SK-N-SH (cell line): ENCODE results near the gene PHC2. TPM values are rescaled to one million over a fixed set of nuclear protein-coding genes. Genes with fewer than 3 reads are reported as not detected.

ENCODE experiments used
- CTCF ChIA-PET: fragments of 300-600, 350-600 bp; formaldehyde crosslinking; extraction: SDS; loops from one replicate; lab custom pipeline; 2021; lab: Yijun Ruan, JAX
- POLR2A ChIA-PET: fragments of 350-600 bp; sonication (Branson Sonifier 250); formaldehyde crosslinking; extraction: SDS; loops from one replicate; lab custom pipeline; 2020; ENCODE audit warnings: antibody characterized with exemption, inconsistent platforms; lab: Yijun Ruan, JAX
- DNase-seq: peaks from one replicate; pipeline ENCODE4 v3.0.0; 2012
- H2AFZ ChIP-seq: fragments of 200-600 bp; sonication (generic); 2 replicates; pipeline ENCODE4 v1.8.1; 2016; ENCODE audit warnings: antibody characterized with exemption, mild to moderate bottlenecking, low read depth
- H3F3A ChIP-seq: fragments of 200-600 bp; sonication (generic); replicated peaks from 2 replicates; pipeline ENCODE3; 2016; ENCODE audit warnings: antibody characterized with exemption, mild to moderate bottlenecking; ENCODE audit not compliant: insufficient read depth
- H3K27ac ChIP-seq, 2 experiments: fragments of 200-500 bp in 1 of 2; fragments of 200-600 bp in 1 of 2; sonication (Bioruptor generic) in 1 of 2; sonication (generic), shearing (Covaris generic) in 1 of 2; 2 replicates each; pipeline versions ENCODE4 v1.5.1 to v1.6.1; 2014 to 2016; ENCODE audit warnings: low read depth in 2 of 2, inconsistent platforms in 1 of 2, low read length in 1 of 2, mild to moderate bottlenecking in 1 of 2, mixed read lengths in 1 of 2
- H3K27me3 ChIP-seq: fragments of 200-600 bp; sonication (generic), shearing (Covaris generic); 2 replicates; pipeline ENCODE4 v1.6.1; 2016; ENCODE audit warnings: mixed run types; ENCODE audit not compliant: insufficient read depth
- H3K36me3 ChIP-seq, 2 experiments: fragments of 200-500 bp in 1 of 2; fragments of 200-600 bp in 1 of 2; sonication (Bioruptor generic) in 1 of 2; sonication (generic) in 1 of 2; replicated peaks in 1 of 2; 2 replicates each; pipeline versions ENCODE3 to v1.5.1; 2014 to 2016; ENCODE audit warnings: low read length in 1 of 2, mild to moderate bottlenecking in 1 of 2; ENCODE audit not compliant: insufficient read depth in 2 of 2, control insufficient read depth in 1 of 2
- H3K4me1 ChIP-seq, 2 experiments: fragments of 200-500 bp in 1 of 2; fragments of 200-600 bp in 1 of 2; sonication (Bioruptor generic) in 1 of 2; sonication (generic), shearing (Covaris generic) in 1 of 2; 2 replicates each; pipeline versions ENCODE4 v1.5.1 to v1.6.1; 2014 to 2016; ENCODE audit warnings: low read depth in 1 of 2, low read length in 1 of 2, mixed run types in 1 of 2; ENCODE audit not compliant: insufficient read depth in 2 of 2, control insufficient read depth in 1 of 2
- H3K4me2 ChIP-seq: fragments of 200-600 bp; sonication (generic), shearing (Covaris generic); 2 replicates; pipeline ENCODE4 v1.6.1; 2017; ENCODE audit warnings: mixed run types
- H3K4me3 ChIP-seq, 2 experiments: fragments of 200-500 bp in 1 of 2; fragments of 200-600 bp in 1 of 2; sonication (Bioruptor generic) in 1 of 2; sonication (generic), shearing (Covaris generic) in 1 of 2; 2 replicates each; pipeline versions ENCODE4 v1.5.1 to v1.8.1; 2014 to 2016; ENCODE audit warnings: low read depth in 2 of 2, inconsistent platforms in 1 of 2, low read length in 1 of 2, mild to moderate bottlenecking in 1 of 2, mixed read lengths in 1 of 2, moderate library complexity in 1 of 2
- H3K79me2 ChIP-seq: fragments of 200-600 bp; sonication (generic); 2 replicates; pipeline ENCODE4 v1.8.1; 2017; ENCODE audit warnings: mild to moderate bottlenecking; ENCODE audit not compliant: insufficient read depth
- H3K9ac ChIP-seq: fragments of 200-600 bp; sonication (generic); 2 replicates; pipeline ENCODE4 v1.6.1; 2017; ENCODE audit warnings: mixed run types
- H3K9me2 ChIP-seq: fragments of 200-600 bp; sonication (generic); 2 replicates; pipeline ENCODE4 v1.6.1; 2017; ENCODE audit warnings: mixed run types
- H3K9me3 ChIP-seq: fragments of 200-600 bp; sonication (generic); 2 replicates; pipeline ENCODE4 v1.6.1; 2017; ENCODE audit warnings: mixed run types, mild to moderate bottlenecking, moderate library complexity
- H4K20me1 ChIP-seq: fragments of 200-600 bp; sonication (generic); 2 replicates; pipeline ENCODE4 v1.6.1; 2017; ENCODE audit warnings: mild to moderate bottlenecking, mixed run types; ENCODE audit not compliant: insufficient read depth
- CHD2 ChIP-seq: fragments of 150-350 bp; IDR thresholded peaks from 2 replicates; pipeline ENCODE4 v1.6.1; 2018; ENCODE audit warnings: low read length; ENCODE audit not compliant: partially characterized antibody
- ELF1 ChIP-seq: IDR thresholded peaks from 2 replicates; pipeline ENCODE4 v1.4.0; 2012
- EP300 ChIP-seq, 2 experiments: IDR thresholded peaks; 2 replicates each; pipeline versions ENCODE4 v1.4.0 to v1.6.1; 2012; ENCODE audit warnings: borderline replicate concordance in 1 of 2, low read depth in 1 of 2, low read length in 1 of 2
- EZH2phosphoT487 ChIP-seq: fragments of 200-600 bp; sonication (generic); IDR thresholded peaks from 2 replicates; pipeline ENCODE4 v1.6.1; 2017; ENCODE audit warnings: low read depth, mixed run types, mild to moderate bottlenecking, antibody characterized with exemption, moderate library complexity, borderline replicate concordance
- FOXJ3 ChIP-seq: sonication (generic); formaldehyde crosslinking; IDR thresholded peaks from 2 replicates; pipeline ENCODE4 v1.5.1; 2020; ENCODE audit warnings: mild to moderate bottlenecking, missing genetic modification reagents
- FOXM1 ChIP-seq: IDR thresholded peaks from 2 replicates; pipeline ENCODE4 v1.4.0; 2012; ENCODE audit warnings: low read depth, mild to moderate bottlenecking
- JUND ChIP-seq: IDR thresholded peaks from 2 replicates; pipeline ENCODE4 v1.4.0; 2012
- NRF1 ChIP-seq: IDR thresholded peaks from 2 replicates; pipeline ENCODE4 v1.6.1; 2012; ENCODE audit warnings: low read depth, mild to moderate bottlenecking, low read length
- RAD21 ChIP-seq: IDR thresholded peaks from 2 replicates; pipeline ENCODE4 v1.6.1; 2012; ENCODE audit warnings: mild to moderate bottlenecking, low read length
- RCOR1 ChIP-seq: fragments of 150-350 bp; IDR thresholded peaks from 2 replicates; pipeline ENCODE4 v1.6.1; 2017; ENCODE audit warnings: antibody characterized with exemption, low read length
- RFX5 ChIP-seq: IDR thresholded peaks from 2 replicates; pipeline ENCODE4 v1.6.1; 2012; ENCODE audit warnings: mild to moderate bottlenecking, improper control_type of control experiment, low read length
- SIN3A ChIP-seq: IDR thresholded peaks from 2 replicates; pipeline ENCODE4 v1.6.1; 2012; ENCODE audit warnings: low read depth, mild to moderate bottlenecking, low read length, moderate library complexity, borderline replicate concordance
- SMC3 ChIP-seq: IDR thresholded peaks from 2 replicates; pipeline ENCODE4 v1.6.1; 2012; ENCODE audit warnings: low read depth, low read length, improper control_type of control experiment
- TAF1 ChIP-seq: IDR thresholded peaks from 2 replicates; pipeline ENCODE4 v1.6.1; 2012; ENCODE audit warnings: low read depth, mild to moderate bottlenecking, low read length, moderate library complexity, borderline replicate concordance
- TCF12 ChIP-seq: IDR thresholded peaks from 2 replicates; pipeline ENCODE4 v1.4.0; 2012
- YY1 ChIP-seq: IDR thresholded peaks from 2 replicates; pipeline ENCODE4 v1.4.0; 2012; ENCODE audit warnings: low read depth, mild to moderate bottlenecking
- WGBS: methylation state at CpG from one replicate; pipeline ENCODE4 v1.1.6; 2017; ENCODE audit warnings: low lambda C conversion rate; 5-methylcytosine and 5-hydroxymethylcytosine counted together
- polyA plus RNA-seq, 3 experiments: library from polyadenylated mRNA; depleted of rRNA; stranded (reverse); fragments of >200 nt; gene quantifications; 2 replicates each; pipeline ENCODE4 v1.2.3, GENCODE V29; 2012
- TF ChIP-seq, protein P1 (sequence below): IDR thresholded peaks from 2 replicates; pipeline ENCODE4 v1.4.0; 2012; ENCODE audit warnings: low read depth
- TF ChIP-seq, protein P2 (sequence below): fragments of 200-600 bp; sonication (generic); IDR thresholded peaks from 2 replicates; pipeline ENCODE4 v1.6.1; 2017; ENCODE audit warnings: antibody characterized with exemption, mild to moderate bottlenecking, moderate library complexity
- TF ChIP-seq, protein P3 (sequence below): fragments of 150-350 bp; IDR thresholded peaks from 2 replicates; pipeline ENCODE4 v1.6.1; 2017; ENCODE audit warnings: antibody characterized with exemption, low read length, low read depth, borderline replicate concordance

The PHC2 gene
- polyA plus RNA-seq, 1 of the 3 experiments (the other 2 are of a cell fraction) = 98.7 TPM

DNA sequence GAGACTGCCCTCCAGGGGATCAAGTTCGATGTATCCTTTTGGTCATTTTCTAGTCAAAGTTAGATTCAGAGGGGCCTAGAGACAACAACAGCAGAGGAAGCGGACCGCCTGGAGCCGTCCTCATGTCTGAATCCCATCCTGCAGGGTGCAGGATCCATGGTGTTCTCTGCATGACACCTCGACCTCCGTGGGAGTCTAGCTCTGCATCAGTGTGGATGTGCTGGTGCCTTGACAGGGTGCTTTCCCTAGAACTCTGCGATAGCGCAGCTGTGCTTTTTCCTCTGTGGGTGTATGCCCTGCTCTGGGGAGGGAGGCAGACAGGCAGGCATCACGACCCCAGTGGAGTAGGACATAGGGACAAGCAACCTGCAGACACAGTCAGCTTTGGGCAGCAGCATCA, 61.8 kb downstream of the PHC2 start:
- Histone ChIP-seq H3K4me1 (peaks cover 0 to 44% of the 10 kb centered on the region in 2 experiments; a peak in 3 of 4 replicates), H3K79me2 (no peaks in the 10 kb centered on the region), H3K9me3 (no peaks in the 10 kb centered on the region), H3F3A (no peaks in the 10 kb centered on the region), H3K27me3 (no peaks in the 10 kb centered on the region), H3K36me3 (peaks cover 0 to 33% of the 10 kb centered on the region in 2 experiments), H2AFZ (no peak overlapping the region), H3K9me2 (no peaks in the 10 kb centered on the region), H3K27ac (no peak overlapping the region), H3K4me3 (no peak overlapping the region), H4K20me1 (no peaks in the 10 kb centered on the region), H3K9ac (no peak overlapping the region), H3K4me2 (no peak overlapping the region)
- 80% methylated on average over 7 of the region's 9 CpGs for WGBS
- ChIA-PET CTCF (interaction anchor here (0.7 to 11.3 kb wide), 9 partner anchors 14 to 274 kb away, joined by 3 to 167 read pairs (median 4); no protein-coding TSS in a partner anchor), POLR2A (no interaction called here)
- TF ChIP-seq JUND (no peak), TCF12 (no peak), NRF1 (no peak), YY1 (no peak), RFX5 (no peak), RCOR1 (no peak), ELF1 (no peak), CHD2 (no peak), EZH2phosphoT487 (no peak), TAF1 (no peak)
- no peak for DNase-seq

DNA sequence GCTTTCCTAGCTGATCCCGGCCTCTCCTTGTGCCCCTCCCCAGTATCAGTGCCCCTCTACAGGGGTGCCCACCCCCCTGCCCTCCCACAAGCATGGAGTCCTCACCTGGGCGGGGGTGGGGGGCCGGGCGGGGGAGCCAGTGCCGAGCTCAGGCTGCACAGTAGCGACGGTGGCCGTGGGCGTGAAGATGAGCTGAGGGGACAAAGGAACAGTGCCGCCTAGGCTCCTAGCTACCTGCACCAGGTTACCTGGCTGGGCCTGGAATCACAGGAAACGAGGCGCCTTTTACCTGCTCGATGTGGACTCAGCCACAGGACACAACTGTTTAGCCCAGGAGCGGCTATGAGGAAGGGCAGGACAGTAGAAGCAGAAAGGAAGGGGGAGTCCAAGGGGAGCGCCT, 62.5 kb downstream of the PHC2 start:
- Histone ChIP-seq H3K9ac (no peak overlapping the region), H3K9me3 (no peaks in the 10 kb centered on the region), H3K27me3 (no peaks in the 10 kb centered on the region), H3K4me1 (peaks cover 0 to 50% of the 10 kb centered on the region in 2 experiments), H3K79me2 (no peaks in the 10 kb centered on the region), H4K20me1 (no peaks in the 10 kb centered on the region), H3K36me3 (peaks cover 0 to 34% of the 10 kb centered on the region in 2 experiments), H3K4me3 (no peak overlapping the region), H2AFZ (no peak overlapping the region), H3K27ac (no peak overlapping the region), H3K9me2 (no peaks in the 10 kb centered on the region), H3K4me2 (no peak overlapping the region), H3F3A (no peaks in the 10 kb centered on the region)
- no peak for TF ChIP-seq EZH2phosphoT487
- no peak for TF ChIP-seq NRF1
- 86% methylated on average over 15 of the region's 15 CpGs for whole genome bisulfite sequencing
- ChIA-PET CTCF (interaction anchor here (0.6 to 11.3 kb wide), 18 partner anchors 8 to 274 kb away, joined by 3 to 167 read pairs (median 3); no protein-coding TSS in a partner anchor), POLR2A (no interaction called here)
- DNase-seq = no peak

DNA sequence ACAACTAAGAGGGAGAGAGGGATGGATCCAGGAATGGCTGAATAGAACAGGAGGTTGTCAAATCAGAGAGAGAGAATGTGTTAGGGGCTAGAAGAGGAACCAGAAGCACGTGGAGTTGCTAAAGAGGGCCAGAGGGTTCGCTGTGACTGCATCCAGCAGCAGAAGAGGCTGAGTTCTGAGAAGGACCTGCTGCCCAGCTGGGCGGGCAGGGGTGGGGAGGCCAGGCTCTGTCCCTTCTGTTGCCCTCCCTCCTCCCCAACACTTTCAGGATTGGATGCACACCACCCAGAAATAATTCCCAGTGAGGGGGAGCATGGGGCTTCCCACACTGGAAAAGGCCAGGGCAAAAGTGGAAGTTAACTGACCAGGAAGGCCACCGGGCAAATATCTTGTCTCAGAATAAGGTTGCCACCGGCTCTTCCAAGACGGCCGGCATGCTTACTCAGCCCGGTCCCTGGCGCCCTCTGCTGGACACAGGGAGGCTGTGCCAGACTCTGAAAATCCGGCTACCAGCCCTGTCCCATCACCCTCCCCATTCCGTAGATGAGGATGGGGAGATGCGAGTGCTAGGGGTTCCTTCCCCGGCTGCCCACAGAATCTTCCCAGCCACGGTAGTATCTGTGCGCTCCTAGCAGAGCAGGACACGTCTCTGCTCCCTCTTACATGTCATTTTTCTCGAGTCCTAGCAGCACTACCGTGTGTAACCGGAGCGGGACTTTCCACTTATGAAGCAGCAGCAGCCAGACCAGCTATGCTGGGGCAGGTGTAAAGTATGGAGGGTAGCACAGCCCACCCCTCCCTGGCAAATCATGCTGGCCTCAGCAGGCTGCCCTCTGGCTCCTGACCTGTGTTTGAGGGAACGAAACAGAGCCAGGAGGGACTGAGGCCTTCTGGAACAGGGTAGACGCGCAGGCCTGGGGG, 63.1 kb downstream of the PHC2 start:
- H3K27ac ChIP-seq = peak overlapping the region in 1 of 2 experiments; percentile 25; a peak in 1 of 4 replicates
- H3F3A ChIP-seq = no peaks in the 10 kb centered on the region
- H3K9me2 ChIP-seq = no peaks in the 10 kb centered on the region
- peaks cover 0 to 57% of the 10 kb centered on the region in 2 experiments for H3K4me1 ChIP-seq
- H3K27me3 ChIP-seq = no peaks in the 10 kb centered on the region
- no peaks in the 10 kb centered on the region for H3K79me2 ChIP-seq
- no peak overlapping the region for H2AFZ ChIP-seq
- H3K9me3 ChIP-seq = no peaks in the 10 kb centered on the region
- H3K4me2 ChIP-seq = no peak overlapping the region
- peak; percentile 93 for DNase-seq
- 44% methylated on average over 18 of the region's 23 CpGs for WGBS
- no peak overlapping the region for H3K4me3 ChIP-seq
- TF ChIP-seq SMC3 = peak; percentile 96
- peak; percentile 96 for TF ChIP-seq RAD21
- TF ChIP-seq, protein P1, sequence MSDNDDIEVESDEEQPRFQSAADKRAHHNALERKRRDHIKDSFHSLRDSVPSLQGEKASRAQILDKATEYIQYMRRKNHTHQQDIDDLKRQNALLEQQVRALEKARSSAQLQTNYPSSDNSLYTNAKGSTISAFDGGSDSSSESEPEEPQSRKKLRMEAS = 0 out of 2 replicates have a peak, but pooled peaks have one; percentile 26
- TF ChIP-seq, protein P2, sequence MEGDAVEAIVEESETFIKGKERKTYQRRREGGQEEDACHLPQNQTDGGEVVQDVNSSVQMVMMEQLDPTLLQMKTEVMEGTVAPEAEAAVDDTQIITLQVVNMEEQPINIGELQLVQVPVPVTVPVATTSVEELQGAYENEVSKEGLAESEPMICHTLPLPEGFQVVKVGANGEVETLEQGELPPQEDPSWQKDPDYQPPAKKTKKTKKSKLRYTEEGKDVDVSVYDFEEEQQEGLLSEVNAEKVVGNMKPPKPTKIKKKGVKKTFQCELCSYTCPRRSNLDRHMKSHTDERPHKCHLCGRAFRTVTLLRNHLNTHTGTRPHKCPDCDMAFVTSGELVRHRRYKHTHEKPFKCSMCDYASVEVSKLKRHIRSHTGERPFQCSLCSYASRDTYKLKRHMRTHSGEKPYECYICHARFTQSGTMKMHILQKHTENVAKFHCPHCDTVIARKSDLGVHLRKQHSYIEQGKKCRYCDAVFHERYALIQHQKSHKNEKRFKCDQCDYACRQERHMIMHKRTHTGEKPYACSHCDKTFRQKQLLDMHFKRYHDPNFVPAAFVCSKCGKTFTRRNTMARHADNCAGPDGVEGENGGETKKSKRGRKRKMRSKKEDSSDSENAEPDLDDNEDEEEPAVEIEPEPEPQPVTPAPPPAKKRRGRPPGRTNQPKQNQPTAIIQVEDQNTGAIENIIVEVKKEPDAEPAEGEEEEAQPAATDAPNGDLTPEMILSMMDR = peak; percentile 94
- TF ChIP-seq, protein P3, sequence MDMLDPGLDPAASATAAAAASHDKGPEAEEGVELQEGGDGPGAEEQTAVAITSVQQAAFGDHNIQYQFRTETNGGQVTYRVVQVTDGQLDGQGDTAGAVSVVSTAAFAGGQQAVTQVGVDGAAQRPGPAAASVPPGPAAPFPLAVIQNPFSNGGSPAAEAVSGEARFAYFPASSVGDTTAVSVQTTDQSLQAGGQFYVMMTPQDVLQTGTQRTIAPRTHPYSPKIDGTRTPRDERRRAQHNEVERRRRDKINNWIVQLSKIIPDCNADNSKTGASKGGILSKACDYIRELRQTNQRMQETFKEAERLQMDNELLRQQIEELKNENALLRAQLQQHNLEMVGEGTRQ = no peak
- TF ChIP-seq FOXJ3 (CRISPR knock-in tag) = no peak
- TF ChIP-seq FOXM1 = no peak
- TF ChIP-seq SIN3A = no peak; the same call in 1 of the 2 replicates
- TF ChIP-seq EP300 (IDR thresholded peaks at IDR 0.05; ENCODE audit: borderline replicate concordance in 1 of 2, low read depth in 1 of 2, low read length in 1 of 2) = no peak
- TF ChIP-seq, all 33 proteins: peak for 4
- CTCF ChIA-PET = interaction anchor here (0.6 to 11.3 kb wide), 25 partner anchors 9 to 273 kb away, joined by 3 to 167 read pairs (median 3); no protein-coding TSS in a partner anchor
- POLR2A ChIA-PET = no interaction called here
- peaks cover 0 to 39% of the 10 kb centered on the region in 2 experiments for H3K36me3 ChIP-seq
- H3K9ac ChIP-seq = no peak overlapping the region
- no peaks in the 10 kb centered on the region for H4K20me1 ChIP-seq
